GM20000 (cell line): ENCODE data around the gene NOD1.
A peak's percentile ranks its signal among the peaks of the same experiment; 100 is the strongest.
"Not testable (repeated sequence)": the region's sequence is repeated elsewhere in the genome, so short reads cannot be mapped to it uniquely, and the experiment has no call there.

Experiments used
- DNase-seq: peaks from one replicate; pipeline ENCODE4 v3.0.0; 2012; ENCODE audit warnings: low spot score
- TF ChIP-seq, protein P1 (sequence below): IDR thresholded peaks from 2 replicates; pipeline ENCODE4 v1.5.1; 2012; ENCODE audit warnings: mild to moderate bottlenecking, control low read depth; ENCODE audit errors: extremely low read depth, missing control alignments

The NOD1 gene

DNA sequence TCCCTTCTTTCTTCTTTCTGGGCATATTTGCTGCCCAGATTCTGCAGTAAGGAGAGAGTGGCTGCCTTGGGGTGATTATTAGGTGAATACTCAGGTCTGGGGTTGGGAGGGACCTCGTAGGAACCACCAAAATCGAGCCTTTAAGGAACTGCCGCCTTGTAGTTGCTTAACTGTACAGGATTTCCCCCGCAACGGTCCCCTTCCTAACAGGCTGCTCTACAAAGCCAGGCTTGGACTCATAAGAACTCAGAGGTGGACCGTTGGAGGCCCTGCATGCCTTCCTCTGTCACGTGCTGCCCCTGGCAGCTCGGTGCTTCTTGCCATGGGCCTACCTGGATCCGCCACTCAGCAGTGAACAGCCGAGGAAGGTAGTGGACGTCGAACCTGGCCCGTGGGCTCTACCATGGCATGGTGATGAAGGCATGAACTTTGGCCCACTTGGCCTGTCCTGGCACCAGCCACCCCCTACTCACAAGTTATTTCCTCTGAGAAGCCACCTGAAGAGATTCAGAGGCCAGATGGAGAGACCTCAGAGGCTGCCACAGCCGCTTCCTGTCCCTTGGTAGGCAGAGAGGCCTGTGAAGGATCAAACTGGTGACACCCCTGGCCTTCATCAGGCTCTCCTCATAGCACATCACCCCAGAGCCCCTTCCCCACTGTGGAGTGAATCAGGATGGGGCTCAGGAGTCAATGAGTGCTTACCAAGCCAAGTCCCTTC lies 54.6 kb downstream of the NOD1 start:
- DNase-seq: no peak
- TF ChIP-seq, protein P1, sequence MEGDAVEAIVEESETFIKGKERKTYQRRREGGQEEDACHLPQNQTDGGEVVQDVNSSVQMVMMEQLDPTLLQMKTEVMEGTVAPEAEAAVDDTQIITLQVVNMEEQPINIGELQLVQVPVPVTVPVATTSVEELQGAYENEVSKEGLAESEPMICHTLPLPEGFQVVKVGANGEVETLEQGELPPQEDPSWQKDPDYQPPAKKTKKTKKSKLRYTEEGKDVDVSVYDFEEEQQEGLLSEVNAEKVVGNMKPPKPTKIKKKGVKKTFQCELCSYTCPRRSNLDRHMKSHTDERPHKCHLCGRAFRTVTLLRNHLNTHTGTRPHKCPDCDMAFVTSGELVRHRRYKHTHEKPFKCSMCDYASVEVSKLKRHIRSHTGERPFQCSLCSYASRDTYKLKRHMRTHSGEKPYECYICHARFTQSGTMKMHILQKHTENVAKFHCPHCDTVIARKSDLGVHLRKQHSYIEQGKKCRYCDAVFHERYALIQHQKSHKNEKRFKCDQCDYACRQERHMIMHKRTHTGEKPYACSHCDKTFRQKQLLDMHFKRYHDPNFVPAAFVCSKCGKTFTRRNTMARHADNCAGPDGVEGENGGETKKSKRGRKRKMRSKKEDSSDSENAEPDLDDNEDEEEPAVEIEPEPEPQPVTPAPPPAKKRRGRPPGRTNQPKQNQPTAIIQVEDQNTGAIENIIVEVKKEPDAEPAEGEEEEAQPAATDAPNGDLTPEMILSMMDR: no peak

DNA sequence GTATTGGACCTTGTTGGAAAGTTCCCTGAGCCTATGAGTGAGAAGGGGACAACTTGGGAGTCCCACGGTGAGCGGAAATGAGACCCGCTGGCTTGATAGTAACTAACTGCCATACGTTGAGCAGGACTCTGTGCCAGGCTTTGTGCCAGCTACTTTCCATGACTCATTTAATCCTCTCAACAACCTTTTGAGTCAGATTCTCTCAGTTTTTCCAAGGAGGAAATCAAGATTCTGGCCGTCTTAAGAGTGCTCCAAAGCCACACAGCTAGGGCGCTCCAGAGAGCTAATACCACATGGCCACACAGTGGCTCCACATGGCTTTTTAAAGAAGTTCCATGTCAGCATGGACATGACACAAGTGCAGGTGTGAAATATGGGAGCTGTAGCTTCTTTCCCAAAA lies 55.7 kb downstream of the NOD1 start:
- TF ChIP-seq, protein P1: no peak
- DNase-seq: no peak

DNA sequence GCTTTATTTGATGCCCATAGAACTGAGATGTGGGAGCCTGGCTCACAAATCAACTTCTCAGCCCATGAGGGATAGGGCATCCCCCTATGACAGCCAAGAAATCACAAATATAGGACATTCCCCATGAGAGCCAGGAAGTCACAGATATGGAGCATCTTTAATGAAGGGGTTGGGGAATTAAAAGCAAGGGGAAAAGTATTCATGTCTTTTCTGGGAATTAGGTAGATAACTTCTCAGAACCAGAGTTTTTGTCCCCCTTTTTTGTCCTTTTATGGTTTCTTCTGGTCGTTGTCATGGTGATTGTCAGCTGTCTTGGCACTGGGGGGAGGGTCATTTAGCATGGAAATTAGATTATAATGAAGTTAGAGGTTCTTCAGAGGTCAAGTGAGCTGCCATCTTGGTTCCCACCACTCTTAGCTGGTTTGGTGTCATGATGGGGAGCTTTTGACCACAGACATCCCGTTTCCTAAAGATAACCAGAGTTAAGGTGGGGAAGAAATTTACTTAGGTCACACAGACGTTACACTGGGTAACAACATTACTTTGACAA lies 56.9 kb downstream of the NOD1 start:
- TF ChIP-seq, protein P1: no peak

DNA sequence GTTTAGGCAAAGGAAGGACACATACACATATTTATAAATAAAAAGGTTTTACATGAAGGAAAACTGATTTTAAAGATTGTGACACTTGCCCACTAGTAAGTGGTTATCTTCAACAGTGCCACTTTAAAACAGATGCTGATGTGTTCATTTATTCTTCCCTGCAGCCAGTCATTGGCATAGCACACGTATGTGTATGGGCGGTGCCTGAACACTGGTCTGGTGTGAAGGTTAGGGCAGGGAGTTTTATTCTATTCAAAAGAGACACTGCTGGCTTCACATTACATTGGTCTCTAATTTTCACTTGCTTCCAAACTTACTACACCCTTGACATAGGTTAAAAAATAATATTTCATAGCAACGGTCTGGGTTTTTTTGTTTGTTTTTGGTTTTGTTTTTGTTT lies 57.9 kb downstream of the NOD1 start:
- TF ChIP-seq, protein P1: no peak
- DNase-seq: no peak

More for the DNA sequence above, 56.9 kb downstream of the NOD1 start:
- DNase-seq: no peak

DNA sequence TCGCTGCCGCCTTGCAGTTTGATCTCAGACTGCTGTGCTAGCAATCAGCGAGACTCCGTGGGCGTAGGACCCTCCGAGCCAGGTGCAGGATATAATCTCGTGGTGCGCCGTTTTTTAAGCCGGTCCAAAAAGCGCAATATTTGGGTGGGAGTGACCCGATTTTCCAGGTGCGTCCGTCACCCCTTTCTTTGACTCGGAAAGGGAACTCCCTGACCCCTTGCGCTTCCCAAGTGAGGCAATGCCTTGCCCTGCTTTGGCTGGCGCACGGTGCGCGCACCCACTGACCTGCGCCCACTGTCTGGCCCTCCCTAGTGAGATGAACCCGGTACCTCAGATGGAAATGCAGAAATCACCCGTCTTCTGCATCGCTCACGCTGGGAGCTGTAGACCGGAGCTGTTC lies 58.5 kb downstream of the NOD1 start:
- DNase-seq: not testable (repeated sequence)

DNA sequence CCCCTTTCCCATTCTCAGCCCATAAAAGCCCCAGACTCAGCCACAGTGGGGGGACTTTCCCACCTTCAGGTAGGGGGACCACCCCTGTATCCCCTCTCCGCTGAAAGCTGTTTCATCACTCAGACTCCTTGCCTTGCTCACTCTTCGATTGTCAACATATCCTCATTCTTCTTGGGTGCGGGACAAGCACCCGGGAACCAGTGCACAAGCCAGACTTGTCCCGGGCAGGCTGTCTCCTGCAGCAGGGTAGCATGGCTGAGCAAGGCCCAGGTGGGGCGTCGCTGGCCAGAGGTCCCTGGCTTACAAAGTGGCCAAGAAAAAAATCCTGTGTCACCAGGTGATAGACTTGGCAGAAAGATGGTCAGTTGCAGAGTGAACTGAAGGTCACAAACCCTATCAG lies 64.7 kb downstream of the NOD1 start:
- TF ChIP-seq, protein P1: no peak
- DNase-seq: no peak

DNA sequence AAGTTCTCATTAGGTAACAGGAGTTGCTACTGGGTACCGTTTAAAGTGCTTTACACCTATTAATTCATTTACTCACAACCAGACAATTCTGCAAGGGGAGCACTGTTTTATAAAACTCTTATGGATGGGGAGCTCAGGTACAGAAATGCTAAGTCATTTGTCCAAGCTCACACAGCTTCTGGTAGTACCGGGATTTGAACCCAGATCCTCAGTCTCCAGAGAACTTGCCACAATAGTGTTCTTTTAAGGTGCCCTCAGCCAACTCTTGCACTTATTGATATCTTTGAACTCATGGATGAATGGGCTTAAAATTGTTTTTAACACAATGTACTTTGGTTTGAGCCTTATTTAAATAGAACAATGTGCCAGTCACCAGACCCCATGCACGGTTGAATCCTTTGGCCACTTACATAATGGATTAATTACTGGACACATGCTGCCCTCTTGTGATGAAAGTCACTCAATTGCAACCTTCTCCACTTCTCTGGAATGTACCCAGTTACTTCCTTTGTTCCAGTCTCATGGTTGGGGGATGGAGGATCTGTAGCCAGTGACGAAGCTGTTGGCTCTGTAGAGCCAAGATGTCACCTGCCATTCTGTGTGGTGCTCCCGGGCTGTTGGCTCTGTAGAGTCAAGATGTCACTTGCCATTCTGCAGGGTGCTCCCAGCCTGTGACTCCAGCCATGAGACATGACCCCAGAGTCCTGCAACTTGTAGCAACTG lies 65.6 kb downstream of the NOD1 start:
- DNase-seq: peak; percentile 59
- TF ChIP-seq, protein P1: peak; percentile 30
